Endothelial cell of umbilical vein (primary cell): ENCODE measurements around the gene DAAM1. TPM values are rescaled to one million over a fixed set of nuclear protein-coding genes. Genes with fewer than 3 reads are reported as not detected.

ENCODE experiments used
- BruUV-seq: library from RNA; stranded (reverse); fragments of 400-500 nt; replicated peaks from 2 replicates; lab custom pipeline; 2021; lab: Mats Ljungman, UMichigan
- CTCF ChIA-PET: fragments of 300-600, 350-600 bp; sonication (Branson Sonifier 250); formaldehyde crosslinking; loops from one replicate; lab custom pipeline; 2021; ENCODE audit warnings: antibody characterized with exemption, inconsistent platforms; lab: Charles Lee
- POLR2A ChIA-PET: fragments of 300-600, 350-600 bp; sonication (Branson Sonifier 250); formaldehyde crosslinking; loops from one replicate; lab custom pipeline; 2021; ENCODE audit warnings: antibody characterized with exemption, inconsistent platforms; lab: Charles Lee
- DNase-seq: peaks from one replicate; pipeline ENCODE4 v3.0.0-alpha.2; 2011; ENCODE audit warnings: low read depth, low spot score
- FAIRE-seq: peaks from 2 replicates; lab custom pipeline; 2011; peaks lifted over from hg19 to GRCh38; lab: Jason Lieb, UNC
- H2AFZ ChIP-seq: 2 replicates; pipeline ENCODE4 v1.6.0; 2012; ENCODE audit warnings: low read depth, low read length, control low read depth, inconsistent platforms
- H3K27ac ChIP-seq: 2 replicates; pipeline ENCODE4 v1.5.1; 2011; ENCODE audit warnings: low read depth, mild to moderate bottlenecking, control low read depth, low read length, moderate library complexity; ENCODE audit not compliant: insufficient read depth
- H3K27me3 ChIP-seq, 2 experiments: 2 replicates each; pipeline versions ENCODE4 v1.6.0 to v1.6.1; 2011; ENCODE audit warnings: low read length in 2 of 2, mixed read lengths in 1 of 2; ENCODE audit not compliant: control insufficient read depth in 2 of 2, insufficient read depth in 2 of 2
- H3K36me3 ChIP-seq, 2 experiments: 2 replicates in 1 of 2; 3 replicates in 1 of 2; pipeline ENCODE4 v1.5.1; 2011; ENCODE audit warnings: low read length in 2 of 2, mild to moderate bottlenecking in 1 of 2, moderate library complexity in 1 of 2; ENCODE audit not compliant: control insufficient read depth in 2 of 2, insufficient read depth in 2 of 2; ENCODE audit errors: extremely low read depth in 1 of 2
- H3K4me1 ChIP-seq: 3 replicates; pipeline ENCODE4 v1.5.1; 2011; ENCODE audit warnings: mild to moderate bottlenecking, low read length; ENCODE audit not compliant: control insufficient read depth, insufficient read depth; ENCODE audit errors: extremely low read depth
- H3K4me2 ChIP-seq: 2 replicates; pipeline ENCODE4 v1.6.1; 2011; ENCODE audit warnings: low read length, control low read depth, mixed read lengths; ENCODE audit not compliant: insufficient read depth
- H3K4me3 ChIP-seq, 3 experiments: fragments of 200-600 bp in 1 of 3; sonication (generic), shearing (Covaris generic) in 1 of 3; replicated peaks in 1 of 3; 2 replicates each; pipeline ENCODE4 v1.5.1; 2011 to 2016; ENCODE audit warnings: control low read depth in 3 of 3, low read length in 3 of 3, mild to moderate bottlenecking in 2 of 3, inconsistent platforms in 1 of 3, low read depth in 1 of 3, moderate library complexity in 1 of 3; ENCODE audit not compliant: insufficient read depth in 1 of 3
- H3K79me2 ChIP-seq: 2 replicates; pipeline ENCODE4 v1.6.0; 2012; ENCODE audit warnings: low read length, inconsistent platforms; ENCODE audit not compliant: control insufficient read depth, insufficient read depth
- H3K9ac ChIP-seq: replicated peaks from 2 replicates; pipeline ENCODE3; 2011; ENCODE audit warnings: low read length, control low read depth; ENCODE audit not compliant: insufficient read depth; ENCODE audit errors: extremely low read depth
- H3K9me1 ChIP-seq: replicated peaks from 3 replicates; pipeline ENCODE4 v1.6.0; 2011; ENCODE audit warnings: mild to moderate bottlenecking, low read length; ENCODE audit not compliant: control insufficient read depth, insufficient read depth; ENCODE audit errors: extremely low read depth
- H3K9me3 ChIP-seq: replicated peaks from 2 replicates; pipeline ENCODE4 v1.5.1; 2012; ENCODE audit warnings: low read length, inconsistent platforms; ENCODE audit not compliant: control insufficient read depth, insufficient read depth
- H4K20me1 ChIP-seq: replicated peaks from 2 replicates; pipeline ENCODE3; 2011; ENCODE audit warnings: mild to moderate bottlenecking, low read length; ENCODE audit not compliant: control insufficient read depth, insufficient read depth; ENCODE audit errors: extremely low read depth
- EZH2 ChIP-seq: IDR thresholded peaks from 2 replicates; pipeline ENCODE4 v1.6.1; 2012; ENCODE audit warnings: borderline replicate concordance, low read depth, mild to moderate bottlenecking, moderate library complexity, low read length, inconsistent platforms; ENCODE audit not compliant: severe bottlenecking
- FOS ChIP-seq: IDR thresholded peaks from 2 replicates; pipeline ENCODE4 v1.6.1; 2011; ENCODE audit warnings: mild to moderate bottlenecking, low read length, moderate library complexity, borderline replicate concordance; ENCODE audit not compliant: insufficient read depth
- GATA2 ChIP-seq: IDR thresholded peaks from 2 replicates; pipeline ENCODE4 v1.7.0; 2011; ENCODE audit warnings: low read depth, mild to moderate bottlenecking, moderate library complexity, mixed read lengths, low read length; ENCODE audit not compliant: insufficient read length, insufficient read depth
- JUN ChIP-seq: IDR thresholded peaks from 2 replicates; pipeline ENCODE4 v1.6.1; 2011; ENCODE audit warnings: borderline replicate concordance, low read depth; ENCODE audit not compliant: insufficient read length, insufficient read depth
- MYC ChIP-seq: IDR thresholded peaks from one replicate; pipeline ENCODE4 v1.6.1; 2011; ENCODE audit warnings: mild to moderate bottlenecking, low read depth, low read length
- POLR2A ChIP-seq: IDR thresholded peaks from 2 replicates; pipeline ENCODE4 v1.6.1; 2012; ENCODE audit warnings: low read depth, mild to moderate bottlenecking, control low read depth, low read length
- dilution Hi-C: fragments of 300-500 bp; cut with MboI; formaldehyde crosslinking; loops from one replicate; pipeline ENCODE4 v1.15.0; 2019; ENCODE audit warnings: low sequenced_read_pairs; ENCODE audit not compliant: extremely low pct_ligation_motif_present
- intact Hi-C: fragments of 100-400 bp; cut with micrococcal nuclease; formaldehyde crosslinking; loops from one replicate; pipeline ENCODE4 v1.10.0; 2022
- polyA plus RNA-seq, 4 experiments: library from polyadenylated mRNA; depleted of rRNA in 3 of 4; stranded (reverse) in 3 of 4; unstranded in 1 of 4; fragments of >200 nt; gene quantifications; 2 replicates each; pipeline versions ENCODE4 v1.2.1 to v1.2.3, GENCODE V29; 2011 to 2012; ENCODE audit warnings: missing spikeins in 1 of 4
- total RNA-seq: library from RNA; stranded (reverse); gene quantifications from 2 replicates; pipeline ENCODE4 v1.2.3, GENCODE V29; 2021
- TF ChIP-seq, protein P1 (sequence below): IDR thresholded peaks from 2 replicates; pipeline ENCODE4 v1.6.1; 2011; ENCODE audit not compliant: insufficient read depth, insufficient read length

DAAM1 gene
- total and polyA plus RNA-seq, 2 donors (not counting 3 experiments of a cell fraction or from before 2014, with no cell fraction given), result 10.2 to 25.3 TPM

DNA sequence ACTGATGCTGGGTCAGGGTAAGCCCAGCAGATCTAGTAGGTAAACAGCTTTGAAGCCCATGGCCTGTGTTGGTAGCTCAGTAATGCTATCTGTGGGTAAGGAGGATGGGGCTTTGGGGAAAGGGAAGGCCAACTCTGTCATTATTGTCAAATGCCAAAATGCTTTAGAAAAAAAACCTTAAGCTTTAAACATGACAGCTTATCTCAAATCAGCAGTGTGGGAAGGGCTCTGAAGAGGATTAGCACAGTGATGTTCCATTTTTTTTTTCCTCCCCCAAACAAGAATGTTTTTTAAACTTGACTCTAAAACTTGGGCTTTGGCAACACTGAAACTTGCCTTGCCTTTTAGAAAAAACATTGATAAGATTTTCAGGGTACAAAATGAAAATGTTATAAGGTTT lies 11.7 kb downstream of the DAAM1 start:
- H3K79me2 ChIP-seq, result peaks cover 39% of the 10 kb centered on the region
- POLR2A ChIA-PET, result no interaction called here

DNA sequence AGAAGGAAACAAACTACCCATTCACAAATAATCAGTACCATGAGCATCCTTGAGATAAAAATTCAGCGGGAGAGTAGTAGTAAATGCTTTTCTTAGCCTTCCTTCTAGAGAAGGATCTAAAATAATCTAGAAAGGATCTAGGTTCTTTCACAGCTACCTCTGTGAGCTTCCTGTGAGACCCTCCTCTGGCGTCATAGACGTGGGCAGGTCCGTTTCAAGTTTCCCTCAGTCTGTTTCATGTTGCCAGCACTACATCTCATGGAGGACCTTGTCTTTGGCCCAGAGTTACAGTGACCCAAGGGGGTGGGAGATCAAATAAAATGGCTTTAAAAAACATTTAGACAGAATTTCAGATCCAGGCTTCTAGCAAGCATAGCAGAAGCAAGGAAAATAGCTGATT lies 13.6 kb downstream of the DAAM1 start:
- TF ChIP-seq FOS (no peak), EZH2 (no peak), GATA2 (no peak), JUN (no peak), MYC (no peak)
- TF ChIP-seq, protein P1, sequence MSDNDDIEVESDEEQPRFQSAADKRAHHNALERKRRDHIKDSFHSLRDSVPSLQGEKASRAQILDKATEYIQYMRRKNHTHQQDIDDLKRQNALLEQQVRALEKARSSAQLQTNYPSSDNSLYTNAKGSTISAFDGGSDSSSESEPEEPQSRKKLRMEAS, result no peak

More for the DNA sequence above, 11.7 kb downstream of the DAAM1 start:
- Histone ChIP-seq H3K4me2 (no peak overlapping the region), H3K9ac (no peak overlapping the region), H3K9me3 (no peaks in the 10 kb centered on the region), H4K20me1 (peaks cover 2% of the 10 kb centered on the region), H3K4me1 (no peaks in the 10 kb centered on the region), H3K4me3 (no peak overlapping the region), H3K27me3 (no peaks in the 10 kb centered on the region), H2AFZ (no peak overlapping the region), H3K27ac (no peak overlapping the region), H3K36me3 (no peaks in the 10 kb centered on the region), H3K9me1 (no peaks in the 10 kb centered on the region)
- intact Hi-C loops, result no loop called here
- dilution Hi-C loops, result no loop called here
- TF ChIP-seq FOS, result no peak
- no peak for TF ChIP-seq POLR2A
- TF ChIP-seq EZH2, result no peak
- CTCF ChIA-PET, result no interaction called here
- DNase-seq (no peak), FAIRE-seq (no peak)
- no TSS peak for BruUV-seq

More for the DNA sequence above, 13.6 kb downstream of the DAAM1 start:
- FAIRE-seq (no peak), DNase-seq (no peak)
- Histone ChIP-seq H2AFZ (no peak overlapping the region), H3K4me3 (no peak overlapping the region), H3K79me2 (peaks cover 33% of the 10 kb centered on the region), H3K4me1 (no peaks in the 10 kb centered on the region), H3K9ac (no peak overlapping the region), H3K4me2 (no peak overlapping the region), H3K36me3 (no peaks in the 10 kb centered on the region), H3K9me1 (no peaks in the 10 kb centered on the region), H3K9me3 (no peaks in the 10 kb centered on the region), H3K27me3 (no peaks in the 10 kb centered on the region), H4K20me1 (peaks cover 2% of the 10 kb centered on the region), H3K27ac (no peak overlapping the region)
- ChIA-PET POLR2A (no interaction called here), CTCF (interaction anchor here (1.0 to 1.3 kb wide), 4 partner anchors 8 to 13 kb away, joined by 3 to 5 read pairs (median 4); partner anchors contain the start of gene DAAM1)
- intact Hi-C loops (no loop called here), dilution Hi-C loops (no loop called here)
- BruUV-seq, result no TSS peak
